ENCODE measurements around the gene FHOD3.

DNA sequence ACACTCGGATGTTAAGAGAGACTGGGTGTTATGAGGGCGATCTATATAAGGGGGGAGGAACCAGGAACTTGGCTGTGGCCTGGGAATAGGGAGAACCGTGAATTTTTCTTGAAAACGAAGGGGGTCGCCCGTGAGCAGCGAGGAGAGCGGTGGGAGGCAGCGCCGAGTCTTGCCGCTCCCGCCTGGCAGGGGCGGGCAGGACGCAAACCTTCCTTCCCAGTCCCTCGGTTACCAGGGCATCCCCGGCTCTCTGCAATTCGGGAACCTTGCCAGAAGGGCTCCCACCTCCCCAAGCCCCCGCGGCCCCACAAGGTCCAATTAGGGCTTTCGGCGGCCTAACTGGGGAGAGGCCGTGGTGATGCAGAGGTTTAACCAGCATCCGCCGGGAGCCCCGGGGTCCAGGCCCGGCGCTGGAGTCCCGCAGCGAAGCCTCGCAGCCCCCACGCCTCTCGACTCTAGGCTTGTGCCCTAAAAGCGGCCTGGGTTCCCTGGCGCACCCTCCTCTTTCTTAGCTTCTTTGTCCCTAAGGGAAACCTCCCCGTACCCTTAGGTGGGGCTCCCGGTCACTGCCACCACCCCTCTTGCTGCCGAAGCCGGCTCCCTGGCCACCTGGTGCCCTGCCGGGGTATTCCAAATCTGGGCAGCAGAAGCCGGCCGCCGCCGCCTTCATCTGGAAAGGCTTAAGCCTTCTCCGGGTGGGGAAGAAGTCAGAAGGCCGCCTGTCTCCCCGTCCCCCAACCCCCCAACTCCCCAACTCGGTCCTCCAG, 680 bp upstream of the FHOD3 start:
- TF ChIP-seq EP300 (IDR thresholded peaks at IDR 0.05; ENCODE audit: borderline replicate concordance), result no peak
- TF ChIP-seq NFIC (IDR thresholded peaks at IDR 0.05), result no peak
- TF ChIP-seq, protein P1, sequence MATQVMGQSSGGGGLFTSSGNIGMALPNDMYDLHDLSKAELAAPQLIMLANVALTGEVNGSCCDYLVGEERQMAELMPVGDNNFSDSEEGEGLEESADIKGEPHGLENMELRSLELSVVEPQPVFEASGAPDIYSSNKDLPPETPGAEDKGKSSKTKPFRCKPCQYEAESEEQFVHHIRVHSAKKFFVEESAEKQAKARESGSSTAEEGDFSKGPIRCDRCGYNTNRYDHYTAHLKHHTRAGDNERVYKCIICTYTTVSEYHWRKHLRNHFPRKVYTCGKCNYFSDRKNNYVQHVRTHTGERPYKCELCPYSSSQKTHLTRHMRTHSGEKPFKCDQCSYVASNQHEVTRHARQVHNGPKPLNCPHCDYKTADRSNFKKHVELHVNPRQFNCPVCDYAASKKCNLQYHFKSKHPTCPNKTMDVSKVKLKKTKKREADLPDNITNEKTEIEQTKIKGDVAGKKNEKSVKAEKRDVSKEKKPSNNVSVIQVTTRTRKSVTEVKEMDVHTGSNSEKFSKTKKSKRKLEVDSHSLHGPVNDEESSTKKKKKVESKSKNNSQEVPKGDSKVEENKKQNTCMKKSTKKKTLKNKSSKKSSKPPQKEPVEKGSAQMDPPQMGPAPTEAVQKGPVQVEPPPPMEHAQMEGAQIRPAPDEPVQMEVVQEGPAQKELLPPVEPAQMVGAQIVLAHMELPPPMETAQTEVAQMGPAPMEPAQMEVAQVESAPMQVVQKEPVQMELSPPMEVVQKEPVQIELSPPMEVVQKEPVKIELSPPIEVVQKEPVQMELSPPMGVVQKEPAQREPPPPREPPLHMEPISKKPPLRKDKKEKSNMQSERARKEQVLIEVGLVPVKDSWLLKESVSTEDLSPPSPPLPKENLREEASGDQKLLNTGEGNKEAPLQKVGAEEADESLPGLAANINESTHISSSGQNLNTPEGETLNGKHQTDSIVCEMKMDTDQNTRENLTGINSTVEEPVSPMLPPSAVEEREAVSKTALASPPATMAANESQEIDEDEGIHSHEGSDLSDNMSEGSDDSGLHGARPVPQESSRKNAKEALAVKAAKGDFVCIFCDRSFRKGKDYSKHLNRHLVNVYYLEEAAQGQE (IDR thresholded peaks at IDR 0.05; ENCODE audit: low read depth), result no peak

All from Ishikawa (cell line).